ENCODE measurements around the gene ADAMTS17. TPM values are rescaled to one million over a fixed set of nuclear protein-coding genes. Genes with fewer than 3 reads are reported as not detected.

Gene ADAMTS17
- total RNA-seq, 4 donors from 2014 or later, result 4.5 to 11.4 (median 6.6) TPM

DNA sequence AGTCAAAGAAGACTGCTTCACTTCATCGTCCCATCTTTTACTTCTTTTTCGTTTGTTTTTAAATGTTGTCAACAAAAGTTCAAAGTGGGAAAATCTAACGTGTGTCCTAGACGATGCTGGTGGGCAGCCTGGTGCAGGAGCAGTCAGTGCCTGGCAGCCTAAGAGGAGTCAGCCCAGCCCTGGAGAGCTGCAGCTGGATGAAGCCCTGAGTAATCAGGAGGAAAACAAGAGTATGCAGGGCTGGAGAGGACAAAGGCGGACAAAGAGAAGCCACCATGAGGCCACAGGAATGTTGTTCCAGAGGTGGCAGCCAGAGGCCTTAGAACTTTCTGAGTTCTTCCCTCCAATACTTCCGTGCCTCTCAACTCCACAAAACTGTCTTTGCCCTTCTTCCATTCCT is 5.7 kb downstream of the ADAMTS17 start:
- no peaks in the 10 kb centered on the region for H3K36me3 ChIP-seq
- TF ChIP-seq POLR2A (IDR thresholded peaks at IDR 0.05) (no peak), CTCF (IDR thresholded peaks at IDR 0.05) (no peak)
- H3K4me1 ChIP-seq, result peaks cover 0 to 27% (median 6%) of the 10 kb centered on the region in 3 donors
- peaks cover 0 to 15% (median 0%) of the 10 kb centered on the region in 4 donors for H3K27me3 ChIP-seq
- H3K4me3 ChIP-seq, result no peak overlapping the region
- H3K27ac ChIP-seq, result no peak overlapping the region
- DNase-seq, result no peak
- H3K9me3 ChIP-seq, result no peaks in the 10 kb centered on the region
- WGBS, 2 donors, result 66 to 71% methylated on average over 6 of the region's 6 CpGs
- intact Hi-C loops (cut with DNase I), result no loop called here

DNA sequence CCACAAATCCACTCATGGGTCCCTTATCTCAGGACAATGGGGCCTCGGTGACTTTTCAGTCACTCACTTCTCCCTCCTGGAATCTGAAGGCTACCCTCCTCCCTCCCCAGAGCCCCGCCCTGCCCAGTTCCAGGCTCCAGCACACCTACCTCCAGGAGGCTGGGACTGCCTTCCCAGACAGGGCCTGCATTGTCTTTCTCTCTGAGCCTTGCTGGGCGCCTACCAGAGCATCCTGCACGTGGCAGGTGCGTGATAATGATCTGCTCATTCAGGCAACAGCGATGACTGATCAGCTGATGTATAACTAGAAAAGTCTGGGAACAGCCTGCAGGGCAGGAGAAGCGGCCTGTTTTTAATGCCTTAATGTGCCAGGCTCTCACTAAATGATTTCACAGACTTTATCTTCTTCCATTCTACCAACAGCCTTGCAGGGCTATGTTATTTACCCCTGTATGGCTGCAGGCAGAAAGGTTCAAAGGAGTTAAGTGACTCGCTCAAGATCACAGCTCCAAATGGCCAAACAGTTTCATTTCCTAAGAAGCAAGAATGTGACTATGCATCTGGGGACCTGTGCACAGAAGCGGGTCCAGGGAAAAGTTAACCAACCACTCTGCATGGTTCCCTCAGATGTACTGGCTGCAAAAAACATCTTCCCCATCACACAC is 6.3 kb downstream of the ADAMTS17 start:
- Histone ChIP-seq H3K4me3 (no peak overlapping the region), H3K36me3 (peaks cover 0 to 4% (median 0%) of the 10 kb centered on the region in 3 donors), H3K4me1 (peaks cover 0 to 21% (median under 1%) of the 10 kb centered on the region in 3 donors), H3K9me3 (no peaks in the 10 kb centered on the region), H3K27me3 (peaks cover 0 to 10% (median 0%) of the 10 kb centered on the region in 4 donors), H3K27ac (no peak overlapping the region)
- TF ChIP-seq POLR2A (IDR thresholded peaks at IDR 0.05), result no peak
- no peak for TF ChIP-seq CTCF (IDR thresholded peaks at IDR 0.05)
- WGBS, 2 donors, result 70 to 93% methylated on average over 5 to 8 of the region's 9 CpGs
- DNase-seq, result no peak
- intact Hi-C loops (cut with DNase I), result no loop called here

DNA sequence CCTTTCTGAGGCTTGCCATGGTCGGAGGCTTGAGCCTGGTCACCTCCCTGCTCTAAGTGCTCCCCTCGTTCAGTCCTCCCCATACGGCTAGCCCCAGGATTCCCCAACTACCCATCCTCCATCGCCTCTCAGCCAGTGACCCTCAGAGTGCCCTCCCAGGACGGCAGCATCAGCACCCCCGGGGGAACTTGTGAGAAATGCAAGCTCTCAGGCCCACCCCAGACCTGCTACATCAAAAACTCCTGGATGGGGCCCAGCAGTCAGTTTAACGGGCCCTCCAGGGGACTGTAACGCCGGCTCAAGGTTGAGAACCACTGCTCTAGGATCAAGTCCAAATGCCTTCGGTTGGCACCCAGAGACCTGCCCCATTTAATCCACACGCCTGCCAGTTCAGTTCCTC is 6.9 kb downstream of the ADAMTS17 start:
- intact Hi-C loops (cut with DNase I), result no loop called here
- H3K4me3 ChIP-seq, result no peak overlapping the region
- DNase-seq, result no peak

DNA sequence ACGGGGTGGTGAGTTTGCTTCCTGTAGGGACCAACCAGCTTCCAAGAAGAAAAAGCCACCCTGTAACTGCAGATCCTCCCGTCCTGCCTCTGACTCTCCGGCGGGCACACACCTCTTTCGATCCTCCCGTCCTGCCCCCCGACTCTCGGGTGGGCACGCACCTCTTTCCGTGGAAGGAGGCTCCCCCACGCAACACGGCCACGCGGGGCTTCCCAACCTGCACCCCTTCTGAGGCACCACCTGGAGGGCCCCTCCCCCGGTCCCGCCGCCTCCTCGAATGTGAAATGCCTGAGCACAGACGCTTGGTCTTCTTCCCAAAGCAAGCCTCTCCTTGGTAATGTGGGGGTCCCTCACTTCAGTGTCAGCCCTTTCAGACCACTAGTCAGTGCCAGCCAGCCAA is 7.3 kb downstream of the ADAMTS17 start:
- Histone ChIP-seq H3K9me3 (no peaks in the 10 kb centered on the region), H3K27ac (no peak overlapping the region), H3K36me3 (peaks cover 0 to 8% (median 0%) of the 10 kb centered on the region in 3 donors), H3K27me3 (no peaks in the 10 kb centered on the region), H3K4me1 (peaks cover 0 to 11% (median 0%) of the 10 kb centered on the region in 3 donors), H3K4me3 (no peak overlapping the region)
- no peak for DNase-seq
- TF ChIP-seq POLR2A (IDR thresholded peaks at IDR 0.05), result no peak
- TF ChIP-seq CTCF (IDR thresholded peaks at IDR 0.05), result no peak
- WGBS, 2 donors, result 89 to 90% methylated on average over 8 to 19 of the region's 19 CpGs
- intact Hi-C loops (cut with DNase I), result no loop called here

More for the DNA sequence above, 6.9 kb downstream of the ADAMTS17 start:
- Histone ChIP-seq H3K36me3 (peaks cover 0 to 8% (median 0%) of the 10 kb centered on the region in 3 donors), H3K27me3 (peaks cover 0 to 4% (median 0%) of the 10 kb centered on the region in 4 donors), H3K27ac (no peak overlapping the region), H3K9me3 (no peaks in the 10 kb centered on the region), H3K4me1 (peaks cover 0 to 16% (median 0%) of the 10 kb centered on the region in 3 donors)
- WGBS, 2 donors, result 77 to 82% methylated on average over 9 to 10 of the region's 11 CpGs
- TF ChIP-seq POLR2A (IDR thresholded peaks at IDR 0.05) (no peak), CTCF (IDR thresholded peaks at IDR 0.05) (no peak)

DNA sequence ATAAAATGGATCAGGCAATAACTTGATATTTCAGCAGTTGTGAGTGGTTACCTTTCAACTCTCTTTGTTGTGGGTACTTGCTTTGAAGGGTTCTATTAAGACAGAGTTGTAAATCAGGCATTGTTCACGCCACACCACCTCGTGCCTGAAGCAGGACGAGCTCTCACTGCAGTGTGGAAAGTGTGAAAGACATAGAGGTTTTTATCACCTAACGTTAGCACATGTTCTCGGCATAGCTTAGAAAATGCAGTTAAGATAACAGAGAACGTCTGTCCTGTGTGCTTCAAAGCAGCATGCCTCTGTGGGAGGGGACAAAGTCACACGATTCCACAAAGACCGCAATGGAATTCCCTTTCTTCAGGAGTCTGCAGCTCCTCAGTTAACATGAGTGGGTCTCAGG is 7.8 kb downstream of the ADAMTS17 start:
- Histone ChIP-seq H3K4me1 (peaks cover 0 to 9% (median 0%) of the 10 kb centered on the region in 3 donors), H3K27ac (no peak overlapping the region), H3K36me3 (peaks cover 0 to 8% (median 0%) of the 10 kb centered on the region in 3 donors), H3K4me3 (no peak overlapping the region), H3K9me3 (no peaks in the 10 kb centered on the region), H3K27me3 (no peaks in the 10 kb centered on the region)
- 70 to 73% methylated on average over 8 of the region's 8 CpGs for WGBS, 2 donors
- no peak for DNase-seq
- intact Hi-C loops (cut with DNase I), result no loop called here
- TF ChIP-seq POLR2A (IDR thresholded peaks at IDR 0.05) (no peak), CTCF (IDR thresholded peaks at IDR 0.05) (no peak)
